SK-N-SH (cell line): ENCODE measurements around the gene C16orf74. TPM values are rescaled to one million over a fixed set of nuclear protein-coding genes. Genes with fewer than 3 reads are reported as not detected.
A peak's percentile ranks its signal among the peaks of the same experiment; 100 is the strongest.

Experiments
- CTCF ChIA-PET: fragments of 300-600, 350-600 bp; formaldehyde crosslinking; extraction: SDS; loops from one replicate; lab custom pipeline; 2021; lab: Yijun Ruan, JAX
- POLR2A ChIA-PET: fragments of 350-600 bp; sonication (Branson Sonifier 250); formaldehyde crosslinking; extraction: SDS; loops from one replicate; lab custom pipeline; 2020; ENCODE audit warnings: antibody characterized with exemption, inconsistent platforms; lab: Yijun Ruan, JAX
- DNase-seq: peaks from one replicate; pipeline ENCODE4 v3.0.0; 2012
- H2AFZ ChIP-seq: fragments of 200-600 bp; sonication (generic); 2 replicates; pipeline ENCODE4 v1.8.1; 2016; ENCODE audit warnings: antibody characterized with exemption, mild to moderate bottlenecking, low read depth
- H3F3A ChIP-seq: fragments of 200-600 bp; sonication (generic); replicated peaks from 2 replicates; pipeline ENCODE3; 2016; ENCODE audit warnings: antibody characterized with exemption, mild to moderate bottlenecking; ENCODE audit not compliant: insufficient read depth
- H3K27ac ChIP-seq, 2 experiments: fragments of 200-500 bp in 1 of 2; fragments of 200-600 bp in 1 of 2; sonication (Bioruptor generic) in 1 of 2; sonication (generic), shearing (Covaris generic) in 1 of 2; 2 replicates each; pipeline versions ENCODE4 v1.5.1 to v1.6.1; 2014 to 2016; ENCODE audit warnings: low read depth in 2 of 2, inconsistent platforms in 1 of 2, low read length in 1 of 2, mild to moderate bottlenecking in 1 of 2, mixed read lengths in 1 of 2
- H3K27me3 ChIP-seq: fragments of 200-600 bp; sonication (generic), shearing (Covaris generic); 2 replicates; pipeline ENCODE4 v1.6.1; 2016; ENCODE audit warnings: mixed run types; ENCODE audit not compliant: insufficient read depth
- H3K36me3 ChIP-seq, 2 experiments: fragments of 200-500 bp in 1 of 2; fragments of 200-600 bp in 1 of 2; sonication (Bioruptor generic) in 1 of 2; sonication (generic) in 1 of 2; replicated peaks in 1 of 2; 2 replicates each; pipeline versions ENCODE3 to v1.5.1; 2014 to 2016; ENCODE audit warnings: low read length in 1 of 2, mild to moderate bottlenecking in 1 of 2; ENCODE audit not compliant: insufficient read depth in 2 of 2, control insufficient read depth in 1 of 2
- H3K4me1 ChIP-seq, 2 experiments: fragments of 200-500 bp in 1 of 2; fragments of 200-600 bp in 1 of 2; sonication (Bioruptor generic) in 1 of 2; sonication (generic), shearing (Covaris generic) in 1 of 2; 2 replicates each; pipeline versions ENCODE4 v1.5.1 to v1.6.1; 2014 to 2016; ENCODE audit warnings: low read depth in 1 of 2, low read length in 1 of 2, mixed run types in 1 of 2; ENCODE audit not compliant: insufficient read depth in 2 of 2, control insufficient read depth in 1 of 2
- H3K4me2 ChIP-seq: fragments of 200-600 bp; sonication (generic), shearing (Covaris generic); 2 replicates; pipeline ENCODE4 v1.6.1; 2017; ENCODE audit warnings: mixed run types
- H3K4me3 ChIP-seq, 2 experiments: fragments of 200-500 bp in 1 of 2; fragments of 200-600 bp in 1 of 2; sonication (Bioruptor generic) in 1 of 2; sonication (generic), shearing (Covaris generic) in 1 of 2; 2 replicates each; pipeline versions ENCODE4 v1.5.1 to v1.8.1; 2014 to 2016; ENCODE audit warnings: low read depth in 2 of 2, inconsistent platforms in 1 of 2, low read length in 1 of 2, mild to moderate bottlenecking in 1 of 2, mixed read lengths in 1 of 2, moderate library complexity in 1 of 2
- H3K79me2 ChIP-seq: fragments of 200-600 bp; sonication (generic); 2 replicates; pipeline ENCODE4 v1.8.1; 2017; ENCODE audit warnings: mild to moderate bottlenecking; ENCODE audit not compliant: insufficient read depth
- H3K9ac ChIP-seq: fragments of 200-600 bp; sonication (generic); 2 replicates; pipeline ENCODE4 v1.6.1; 2017; ENCODE audit warnings: mixed run types
- H3K9me2 ChIP-seq: fragments of 200-600 bp; sonication (generic); 2 replicates; pipeline ENCODE4 v1.6.1; 2017; ENCODE audit warnings: mixed run types
- H3K9me3 ChIP-seq: fragments of 200-600 bp; sonication (generic); 2 replicates; pipeline ENCODE4 v1.6.1; 2017; ENCODE audit warnings: mixed run types, mild to moderate bottlenecking, moderate library complexity
- H4K20me1 ChIP-seq: fragments of 200-600 bp; sonication (generic); 2 replicates; pipeline ENCODE4 v1.6.1; 2017; ENCODE audit warnings: mild to moderate bottlenecking, mixed run types; ENCODE audit not compliant: insufficient read depth
- CTCF ChIP-seq: fragments of 200-600 bp; sonication (generic); IDR thresholded peaks from 2 replicates; pipeline ENCODE4 v1.6.1; 2017; ENCODE audit warnings: antibody characterized with exemption, mild to moderate bottlenecking, moderate library complexity
- EP300 ChIP-seq, 2 experiments: IDR thresholded peaks; 2 replicates each; pipeline versions ENCODE4 v1.4.0 to v1.6.1; 2012; ENCODE audit warnings: borderline replicate concordance in 1 of 2, low read depth in 1 of 2, low read length in 1 of 2
- FOSL2 ChIP-seq: IDR thresholded peaks from 2 replicates; pipeline ENCODE4 v1.4.0; 2012; ENCODE audit warnings: low read depth, mild to moderate bottlenecking, moderate library complexity, borderline replicate concordance
- FOXJ3 ChIP-seq: sonication (generic); formaldehyde crosslinking; IDR thresholded peaks from 2 replicates; pipeline ENCODE4 v1.5.1; 2020; ENCODE audit warnings: mild to moderate bottlenecking, missing genetic modification reagents
- GABPA ChIP-seq: IDR thresholded peaks from 2 replicates; pipeline ENCODE4 v1.4.0; 2012; ENCODE audit warnings: low read depth, mild to moderate bottlenecking
- IRF3 ChIP-seq: fragments of 150-350 bp; IDR thresholded peaks from 2 replicates; pipeline ENCODE4 v1.6.1; 2016; ENCODE audit warnings: mild to moderate bottlenecking, low read depth, low read length
- MAX ChIP-seq: IDR thresholded peaks from 2 replicates; pipeline ENCODE4 v1.4.0; 2012; ENCODE audit warnings: low read depth
- NFIC ChIP-seq: IDR thresholded peaks from 2 replicates; pipeline ENCODE4 v1.4.0; 2012; ENCODE audit warnings: borderline replicate concordance
- PBX3 ChIP-seq: IDR thresholded peaks from 2 replicates; pipeline ENCODE4; 2012
- POLR2AphosphoS5 ChIP-seq: IDR thresholded peaks from 2 replicates; pipeline ENCODE4 v1.6.1; 2012; ENCODE audit warnings: low read depth, low read length
- RCOR1 ChIP-seq: fragments of 150-350 bp; IDR thresholded peaks from 2 replicates; pipeline ENCODE4 v1.6.1; 2017; ENCODE audit warnings: antibody characterized with exemption, low read length
- RXRA ChIP-seq: IDR thresholded peaks from 2 replicates; pipeline ENCODE4 v1.4.0; 2012; ENCODE audit warnings: low read depth, mild to moderate bottlenecking, borderline replicate concordance
- SIN3A ChIP-seq: IDR thresholded peaks from 2 replicates; pipeline ENCODE4 v1.6.1; 2012; ENCODE audit warnings: low read depth, mild to moderate bottlenecking, low read length, moderate library complexity, borderline replicate concordance
- TEAD4 ChIP-seq: IDR thresholded peaks from 2 replicates; pipeline ENCODE4 v1.4.0; 2012; ENCODE audit warnings: mild to moderate bottlenecking, borderline replicate concordance; ENCODE audit not compliant: insufficient read depth
- USF1 ChIP-seq: IDR thresholded peaks from 2 replicates; pipeline ENCODE4 v1.4.0; 2012; ENCODE audit warnings: low read depth, borderline replicate concordance
- USF2 ChIP-seq: fragments of 150-350 bp; IDR thresholded peaks from 2 replicates; pipeline ENCODE4 v1.6.1; 2017; ENCODE audit warnings: antibody characterized with exemption, low read length, low read depth, borderline replicate concordance
- YY1 ChIP-seq: IDR thresholded peaks from 2 replicates; pipeline ENCODE4 v1.4.0; 2012; ENCODE audit warnings: low read depth, mild to moderate bottlenecking
- ZBTB33 ChIP-seq: IDR thresholded peaks from 2 replicates; pipeline ENCODE4 v1.4.0; 2012; ENCODE audit warnings: low read depth, borderline replicate concordance
- WGBS: methylation state at CpG from one replicate; pipeline ENCODE4 v1.1.6; 2017; ENCODE audit warnings: low lambda C conversion rate; 5-methylcytosine and 5-hydroxymethylcytosine counted together
- polyA plus RNA-seq, 3 experiments: library from polyadenylated mRNA; depleted of rRNA; stranded (reverse); fragments of >200 nt; gene quantifications; 2 replicates each; pipeline ENCODE4 v1.2.3, GENCODE V29; 2012

The C16orf74 gene
- polyA plus RNA-seq, 1 of the 3 experiments (the other 2 are of a cell fraction), result 27.2 TPM

GRCh38 chr16:85704011-85704410 lies 46.9 kb downstream of the C16orf74 start (continued):
- TF ChIP-seq USF2 (no peak), TEAD4 (no peak), FOXJ3 (CRISPR knock-in tag) (no peak), RXRA (no peak)

GRCh38 chr16:85699628-85700027 lies 51.3 kb downstream of the C16orf74 start:
- Histone ChIP-seq H3F3A (no peaks in the 10 kb centered on the region), H3K4me3 (no peak overlapping the region), H3K79me2 (no peaks in the 10 kb centered on the region), H3K9me2 (no peaks in the 10 kb centered on the region), H3K27ac (no peak overlapping the region), H3K9me3 (no peaks in the 10 kb centered on the region), H3K4me2 (no peak overlapping the region), H3K4me1 (peaks cover 0 to 4% of the 10 kb centered on the region in 2 experiments; a peak in 1 of 4 replicates), H3K27me3 (no peaks in the 10 kb centered on the region), H2AFZ (no peak overlapping the region), H4K20me1 (no peaks in the 10 kb centered on the region), H3K9ac (no peak overlapping the region)
- CTCF ChIA-PET, result interaction anchor here (1.0 to 3.2 kb wide), 2 partner anchors 10 to 18 kb away, joined by 3 to 10 read pairs; no protein-coding TSS in a partner anchor
- POLR2A ChIA-PET, result no interaction called here
- DNase-seq, result peak; percentile 12
- TF ChIP-seq IRF3 (no peak), SIN3A (no peak), FOSL2 (no peak), RCOR1 (no peak), ZBTB33 (no peak), RXRA (no peak), YY1 (no peak), USF1 (peak; percentile 49; the same call in 1 of the 2 replicates), POLR2AphosphoS5 (no peak), MAX (peak; percentile 33; the same call in 1 of the 2 replicates), PBX3 (no peak), FOXJ3 (CRISPR knock-in tag) (no peak), EP300 (IDR thresholded peaks at IDR 0.05; ENCODE audit: borderline replicate concordance in 1 of 2, low read depth in 1 of 2, low read length in 1 of 2) (no peak), GABPA (no peak), NFIC (no peak), CTCF (no peak)
- TF ChIP-seq, all 33 proteins: peak for 2
- 89% methylated on average over 7 of the region's 7 CpGs for WGBS
- no peaks in the 10 kb centered on the region for H3K36me3 ChIP-seq
